ENCODE data around the gene ELOA.
"Not testable (repeated sequence)": the region's sequence is repeated elsewhere in the genome, so short reads cannot be mapped to it uniquely, and the experiment has no call there.

ELOA gene

DNA sequence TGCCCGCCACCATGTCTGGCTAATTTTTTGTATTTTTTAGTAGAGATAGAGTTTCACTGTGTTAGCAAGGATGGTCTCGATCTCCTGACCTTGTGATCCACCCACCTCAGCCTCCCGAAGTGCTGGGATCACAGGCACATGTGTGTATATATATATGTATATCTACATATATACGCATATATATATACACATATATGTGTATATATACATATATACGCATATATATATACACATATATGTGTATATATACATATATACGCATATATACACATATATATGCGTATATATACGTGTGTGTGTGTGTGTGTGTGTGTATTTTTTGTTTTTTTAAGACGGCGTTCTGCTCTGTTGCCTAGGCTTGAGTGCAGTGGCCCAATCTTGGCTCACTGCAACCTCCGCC lies 39.9 kb downstream of the ELOA start:
- not testable (repeated sequence) for DNase-seq (ENCODE audit: low read depth in 2 of 3, low spot score in 1 of 3)

DNA sequence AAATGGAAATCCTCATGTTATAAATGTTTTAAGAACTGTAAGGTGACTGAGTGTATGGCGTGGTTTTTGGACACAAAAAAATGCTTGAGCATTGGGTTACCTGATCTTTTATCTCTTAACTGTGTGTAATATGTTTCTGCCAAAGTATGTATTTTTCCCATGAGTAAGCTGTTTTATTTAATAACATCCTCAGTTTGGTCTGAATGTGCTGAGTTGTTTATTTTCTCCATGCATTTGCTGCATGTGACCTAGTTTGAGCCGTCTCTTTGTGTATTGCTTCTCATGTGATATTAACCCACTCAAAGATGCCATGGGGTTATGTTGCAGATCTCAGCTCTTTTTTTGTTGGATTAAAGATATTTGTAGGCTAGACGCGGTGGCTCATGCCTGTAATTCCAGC lies 41.6 kb downstream of the ELOA start:
- no peak for DNase-seq (ENCODE audit: low read depth in 2 of 3, low spot score in 1 of 3)

DNA sequence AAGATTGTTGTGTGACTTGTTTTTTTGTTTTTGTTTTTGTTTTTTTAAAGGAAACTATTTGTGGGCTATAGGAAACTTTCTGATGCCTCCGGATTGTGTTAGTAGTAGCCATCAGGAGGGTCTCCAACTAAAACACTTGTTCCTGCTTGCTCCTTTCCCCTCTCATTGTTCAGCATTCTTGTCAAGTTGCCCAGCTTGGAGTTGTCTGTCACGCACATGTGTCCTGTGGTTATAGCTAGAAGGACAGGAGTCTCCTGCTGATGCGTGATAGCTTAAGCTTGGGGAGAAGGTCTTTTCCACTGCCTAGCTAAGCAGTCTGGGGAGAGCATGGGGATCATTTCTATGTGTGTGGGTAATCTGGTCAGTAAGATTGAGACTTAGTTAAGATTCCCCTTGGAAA lies 44.4 kb downstream of the ELOA start:
- DNase-seq (ENCODE audit: low read depth in 2 of 3, low spot score in 1 of 3), result no peak

DNA sequence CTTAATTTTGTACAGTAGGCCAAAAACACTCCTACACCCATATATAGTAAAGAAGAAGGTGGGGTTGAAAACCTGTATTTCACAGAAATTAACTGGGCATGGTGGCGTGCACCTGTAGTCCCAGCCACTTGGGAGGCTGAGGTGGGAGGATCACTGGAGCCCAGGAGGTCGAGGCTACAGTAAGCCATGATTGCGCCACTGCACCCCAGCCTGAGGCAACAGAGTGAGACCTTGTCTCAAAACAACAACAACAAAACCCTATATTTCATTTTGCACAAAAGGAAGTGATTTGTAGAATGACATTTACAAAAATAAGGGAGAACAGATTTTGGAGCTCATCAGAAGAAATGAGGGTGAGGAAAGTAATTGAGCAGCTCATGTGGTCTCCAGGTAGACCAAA lies 45.4 kb downstream of the ELOA start:
- no peak for DNase-seq (ENCODE audit: low read depth in 2 of 3, low spot score in 1 of 3)

DNA sequence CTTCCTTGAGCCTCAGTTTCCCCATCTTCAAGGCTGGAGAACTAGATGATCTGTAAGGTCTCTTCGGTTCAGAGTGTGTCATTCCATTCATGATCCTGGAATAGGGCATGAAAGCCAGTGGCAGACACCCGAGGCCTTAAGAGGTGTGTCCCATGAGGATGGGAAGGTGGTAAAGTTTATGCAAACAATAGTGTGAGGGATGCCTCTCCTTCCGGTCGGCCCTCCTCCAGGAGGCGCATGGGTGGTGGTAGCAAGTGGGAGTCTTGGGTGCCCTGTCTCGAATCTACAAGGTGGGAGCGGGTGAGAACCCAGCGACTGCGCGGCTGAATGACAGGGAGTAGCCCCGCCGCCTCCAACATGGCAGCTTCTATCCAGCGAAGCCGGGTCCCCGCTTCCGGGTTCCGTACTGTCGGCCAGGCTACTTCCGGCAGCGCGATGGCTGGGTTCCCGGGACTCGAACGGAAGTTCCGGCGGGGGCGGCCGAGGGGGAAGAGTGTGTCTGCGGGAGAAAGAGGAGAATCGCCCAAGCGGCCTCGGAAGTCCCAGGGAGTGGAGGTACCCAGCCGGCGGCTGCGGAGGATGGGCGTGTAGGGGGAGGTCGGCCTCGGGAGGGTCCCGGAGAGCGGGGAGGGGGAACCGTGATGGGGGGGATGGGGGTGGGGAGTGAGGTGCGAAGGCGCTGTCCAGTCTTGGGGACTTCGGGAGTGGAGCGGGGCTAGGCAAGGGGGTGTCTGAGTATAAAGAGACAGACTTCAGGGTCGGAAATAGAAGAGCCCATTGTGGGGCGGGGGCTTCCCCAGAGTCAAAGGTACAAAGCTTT lies 47.6 kb downstream of the ELOA start, which contains the start of gene LYPLA2:
Gene LYPLA2, plus strand, starts transcription at position 450 of the 820 bp plus-strand sequence. CDS start 1,538 bp downstream, outside the sequence.
- DNase-seq (ENCODE audit: low read depth in 2 of 3, low spot score in 1 of 3), result peak; percentile 76 to 90 (median 78)

DNA sequence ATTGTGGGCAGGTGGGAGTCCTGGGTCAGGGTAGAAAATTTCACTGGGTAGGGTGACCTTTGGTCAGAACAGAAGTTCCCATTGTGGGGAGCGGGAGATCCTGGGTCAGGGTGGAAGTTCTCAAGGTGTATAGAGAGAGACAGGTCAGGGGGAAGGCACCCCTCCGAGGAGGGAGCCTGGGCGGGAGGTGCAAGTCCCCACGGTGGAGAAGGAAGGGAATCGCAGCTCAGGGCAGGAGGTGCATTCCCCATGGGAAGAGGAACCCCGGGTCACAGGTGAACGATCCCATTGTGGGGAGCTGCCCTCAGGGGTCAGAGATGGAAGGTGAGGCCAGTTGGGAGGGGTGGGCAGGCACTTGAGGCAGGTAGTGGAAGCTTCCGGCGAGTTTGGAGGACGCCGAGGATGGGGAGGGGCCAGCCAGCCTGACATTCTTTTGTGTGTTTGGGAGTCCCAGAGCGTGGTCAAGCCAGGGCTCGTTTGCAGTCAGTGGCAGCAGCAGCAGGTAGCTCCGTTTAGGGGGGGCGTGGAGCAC lies 48.3 kb downstream of the ELOA start:
- DNase-seq (ENCODE audit: low read depth in 2 of 3, low spot score in 1 of 3), result peak in 1 of 3 donors; percentile 16

DNA sequence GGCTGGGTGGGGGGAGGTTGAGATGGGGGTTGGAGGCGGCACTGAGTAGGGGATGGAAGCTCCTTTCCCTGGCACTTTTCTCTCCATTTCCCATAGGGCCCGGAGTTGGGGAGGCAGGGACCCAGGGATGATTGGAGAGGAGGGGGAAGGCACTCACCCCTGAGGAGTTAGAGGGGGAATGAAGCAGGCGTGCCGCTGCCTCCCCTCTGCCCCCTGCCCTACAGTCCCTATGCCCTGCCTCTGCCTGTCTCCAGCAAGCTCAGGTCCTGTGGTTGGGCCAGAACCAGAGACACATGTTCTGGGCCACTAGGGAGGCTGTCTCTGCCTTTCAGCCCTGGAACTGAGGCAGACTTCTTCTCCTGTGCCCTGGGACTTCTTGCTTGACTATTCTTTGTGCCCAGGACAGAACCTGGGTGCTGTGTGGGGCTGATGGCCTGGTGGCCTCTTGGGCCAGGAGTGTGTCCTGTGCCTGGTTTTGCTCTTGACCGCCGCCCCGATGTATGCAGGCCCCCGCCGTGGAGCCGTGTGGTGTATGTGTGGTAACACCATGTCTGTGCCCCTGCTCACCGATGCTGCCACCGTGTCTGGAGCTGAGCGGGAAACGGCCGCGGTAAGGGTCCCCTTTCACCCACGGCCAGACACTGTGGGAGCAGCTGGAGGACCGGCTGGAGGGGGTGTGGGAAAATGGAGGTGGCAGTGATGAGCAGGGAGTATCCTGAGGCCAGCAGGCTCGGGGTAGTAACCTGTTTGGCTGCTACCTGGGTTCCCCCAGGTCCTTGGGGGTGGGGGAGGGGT lies 49.1 kb downstream of the ELOA start:
- DNase-seq (ENCODE audit: low read depth in 2 of 3, low spot score in 1 of 3), result no peak

DNA sequence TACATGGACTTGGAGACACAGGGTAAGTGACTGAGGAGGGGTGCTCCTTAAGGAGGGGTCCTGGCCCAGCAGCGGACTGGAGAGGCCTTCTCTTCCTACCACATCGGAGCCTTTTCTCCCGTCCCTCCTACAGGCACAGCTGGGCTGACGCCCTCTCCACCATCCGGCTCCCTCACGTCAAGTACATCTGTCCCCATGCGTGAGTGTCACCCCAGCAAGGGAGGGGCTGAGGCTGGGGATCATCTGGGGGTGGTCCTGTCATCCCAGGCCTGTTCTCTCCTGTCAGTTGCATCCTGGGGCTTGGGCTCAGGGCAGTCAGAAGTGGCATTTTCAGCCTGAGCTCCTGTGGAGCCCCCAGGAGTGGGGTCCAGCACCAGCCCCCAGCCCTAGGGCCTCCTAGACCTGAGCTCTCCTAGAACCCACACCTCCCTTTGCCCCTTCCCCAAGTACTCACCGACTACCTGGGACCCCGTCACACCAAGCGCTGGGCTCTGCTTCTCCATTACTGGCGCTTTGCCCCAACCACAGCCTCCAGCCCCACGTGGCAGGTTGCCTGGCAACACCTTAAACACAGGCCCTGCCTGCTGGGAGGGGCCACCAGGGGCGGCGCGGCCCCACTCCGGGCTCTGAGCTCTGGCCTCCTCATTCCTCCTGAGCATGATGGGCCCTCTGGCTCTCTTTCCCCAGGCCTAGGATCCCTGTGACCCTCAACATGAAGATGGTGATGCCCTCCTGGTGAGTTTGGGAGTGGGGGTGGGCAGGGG lies 49.9 kb downstream of the ELOA start:
- no peak for DNase-seq (ENCODE audit: low read depth in 2 of 3, low spot score in 1 of 3)

DNA sequence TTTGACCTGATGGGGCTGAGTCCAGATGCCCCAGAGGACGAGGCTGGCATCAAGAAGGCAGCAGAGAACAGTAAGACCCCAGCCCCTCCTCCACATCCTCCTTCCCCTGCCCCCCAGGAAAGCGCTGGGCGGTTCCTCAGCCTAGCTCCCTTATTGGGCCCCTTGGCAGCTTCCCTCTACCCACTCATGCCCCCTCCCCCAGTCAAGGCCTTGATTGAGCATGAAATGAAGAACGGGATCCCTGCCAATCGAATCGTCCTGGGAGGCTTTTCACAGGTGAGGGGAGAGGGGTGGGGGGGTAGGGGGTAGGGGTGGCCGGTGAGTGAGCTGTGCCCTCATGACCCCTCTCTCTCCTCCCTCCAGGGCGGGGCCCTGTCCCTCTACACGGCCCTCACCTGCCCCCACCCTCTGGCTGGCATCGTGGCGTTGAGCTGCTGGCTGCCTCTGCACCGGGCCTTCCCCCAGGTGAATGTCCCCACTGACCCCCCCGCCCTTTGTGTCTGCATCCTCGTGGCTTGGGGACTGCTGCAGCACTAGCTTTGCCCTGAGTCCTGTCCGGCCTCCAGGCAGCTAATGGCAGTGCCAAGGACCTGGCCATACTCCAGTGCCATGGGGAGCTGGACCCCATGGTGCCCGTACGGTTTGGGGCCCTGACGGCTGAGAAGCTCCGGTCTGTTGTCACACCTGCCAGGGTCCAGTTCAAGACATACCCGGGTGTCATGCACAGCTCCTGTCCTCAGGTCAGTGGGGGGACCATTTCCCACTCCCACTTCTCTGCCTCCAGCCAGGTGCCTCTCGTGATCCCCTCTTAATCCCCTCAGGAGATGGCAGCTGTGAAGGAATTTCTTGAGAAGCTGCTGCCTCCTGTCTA lies 50.8 kb downstream of the ELOA start:
- DNase-seq (ENCODE audit: low read depth in 2 of 3, low spot score in 1 of 3), result no peak

DNA sequence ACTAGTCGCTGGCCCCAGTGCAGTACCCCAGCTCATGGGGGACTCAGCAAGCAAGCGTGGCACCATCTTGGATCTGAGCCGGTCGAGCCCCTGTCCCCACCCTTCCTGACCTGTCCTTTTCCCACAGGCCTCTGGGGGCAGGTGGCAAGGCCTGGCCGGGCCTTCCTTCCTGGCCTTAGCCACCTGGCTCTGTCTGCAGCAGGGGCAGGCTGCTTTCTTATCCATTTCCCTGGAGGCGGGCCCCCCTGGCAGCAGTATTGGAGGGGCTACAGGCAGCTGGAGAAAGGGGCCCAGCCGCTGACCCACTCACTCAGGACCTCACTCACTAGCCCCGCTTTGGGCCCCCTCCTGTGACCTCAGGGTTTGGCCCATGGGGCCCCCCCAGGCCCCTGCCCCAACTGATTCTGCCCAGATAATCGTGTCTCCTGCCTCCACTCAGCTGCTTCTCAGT lies 51.5 kb downstream of the ELOA start:
- DNase-seq (ENCODE audit: low read depth in 2 of 3, low spot score in 1 of 3), result not testable (repeated sequence)

DNA sequence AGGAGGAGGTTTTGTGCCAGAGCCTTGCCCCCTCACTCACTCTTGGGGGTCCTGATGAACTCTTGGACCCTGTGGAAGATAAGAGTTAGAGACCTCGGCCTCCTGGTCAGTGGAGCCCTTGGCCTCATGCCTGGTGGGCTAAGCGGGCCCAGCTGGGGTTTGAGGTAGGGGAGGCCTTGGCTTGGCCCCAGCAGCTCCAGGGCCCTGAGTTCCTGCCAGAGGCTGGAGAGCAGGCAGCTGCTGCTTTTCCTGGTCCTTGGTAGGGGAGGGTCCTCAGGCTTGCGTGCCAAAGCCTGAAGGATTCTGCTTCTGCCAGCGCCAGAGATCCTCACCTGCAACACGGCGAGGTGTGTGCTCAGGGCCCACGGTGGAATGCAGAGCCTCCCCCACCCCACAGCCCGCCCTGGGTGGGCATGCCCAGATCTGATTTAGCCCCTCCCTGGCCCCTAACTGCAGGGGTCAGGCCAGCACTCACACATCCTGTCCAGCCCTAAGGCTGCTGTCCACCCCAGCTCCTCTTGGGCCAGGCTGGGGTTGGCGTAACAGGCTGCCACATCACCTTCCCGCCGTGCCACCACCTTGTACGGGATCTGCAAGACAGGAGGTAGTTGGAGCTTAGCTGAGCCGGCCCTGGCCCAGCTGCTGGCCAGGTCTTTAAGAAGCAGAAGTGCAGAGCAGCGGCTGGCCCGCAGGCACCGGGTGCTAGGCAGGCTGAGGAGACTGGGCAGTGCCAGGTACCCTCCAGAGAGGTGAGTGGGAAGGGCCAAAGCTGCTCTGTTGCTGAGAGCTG lies 52.6 kb downstream of the ELOA start:
- DNase-seq (ENCODE audit: low read depth in 2 of 3, low spot score in 1 of 3), result no peak

DNA sequence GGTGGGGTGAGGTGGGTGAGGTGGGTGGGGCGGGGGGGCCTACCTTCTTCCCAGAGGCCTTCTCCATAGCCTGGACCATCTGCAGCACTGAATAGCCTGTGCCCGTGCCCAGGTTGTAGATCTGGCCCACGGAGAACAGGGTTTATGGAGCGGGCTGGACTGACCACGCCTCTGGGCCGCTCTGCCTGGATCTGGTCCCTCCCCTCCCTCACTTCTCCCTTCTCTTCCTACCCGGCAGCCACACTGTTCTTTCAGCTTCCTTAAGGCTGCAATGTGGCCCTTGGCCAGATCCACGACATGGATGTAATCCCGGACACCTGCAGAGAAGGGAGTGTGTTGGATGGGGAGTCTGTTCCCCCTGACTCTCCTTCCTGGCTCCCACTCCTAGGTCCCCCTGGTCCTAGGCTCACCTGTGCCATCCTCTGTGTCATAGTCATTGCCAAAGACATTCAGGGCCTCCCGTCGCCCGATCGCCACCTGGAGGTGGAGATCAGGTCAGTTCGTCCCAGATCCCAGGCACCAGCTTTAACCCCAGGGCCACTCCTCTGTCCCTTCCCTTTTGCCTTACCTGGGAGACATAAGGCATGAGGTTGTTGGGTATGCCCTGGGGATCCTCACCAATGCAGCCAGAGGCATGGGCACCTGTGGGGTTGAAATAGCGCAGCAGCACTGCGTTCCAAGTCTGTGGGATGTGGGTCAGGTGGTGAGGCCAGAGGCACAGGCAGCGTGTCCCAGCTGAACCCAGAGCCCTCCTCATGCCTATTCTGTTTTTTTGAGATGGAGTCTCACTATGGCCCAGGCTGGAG lies 53.4 kb downstream of the ELOA start:
- DNase-seq (ENCODE audit: low read depth in 2 of 3, low spot score in 1 of 3), result no peak

DNA sequence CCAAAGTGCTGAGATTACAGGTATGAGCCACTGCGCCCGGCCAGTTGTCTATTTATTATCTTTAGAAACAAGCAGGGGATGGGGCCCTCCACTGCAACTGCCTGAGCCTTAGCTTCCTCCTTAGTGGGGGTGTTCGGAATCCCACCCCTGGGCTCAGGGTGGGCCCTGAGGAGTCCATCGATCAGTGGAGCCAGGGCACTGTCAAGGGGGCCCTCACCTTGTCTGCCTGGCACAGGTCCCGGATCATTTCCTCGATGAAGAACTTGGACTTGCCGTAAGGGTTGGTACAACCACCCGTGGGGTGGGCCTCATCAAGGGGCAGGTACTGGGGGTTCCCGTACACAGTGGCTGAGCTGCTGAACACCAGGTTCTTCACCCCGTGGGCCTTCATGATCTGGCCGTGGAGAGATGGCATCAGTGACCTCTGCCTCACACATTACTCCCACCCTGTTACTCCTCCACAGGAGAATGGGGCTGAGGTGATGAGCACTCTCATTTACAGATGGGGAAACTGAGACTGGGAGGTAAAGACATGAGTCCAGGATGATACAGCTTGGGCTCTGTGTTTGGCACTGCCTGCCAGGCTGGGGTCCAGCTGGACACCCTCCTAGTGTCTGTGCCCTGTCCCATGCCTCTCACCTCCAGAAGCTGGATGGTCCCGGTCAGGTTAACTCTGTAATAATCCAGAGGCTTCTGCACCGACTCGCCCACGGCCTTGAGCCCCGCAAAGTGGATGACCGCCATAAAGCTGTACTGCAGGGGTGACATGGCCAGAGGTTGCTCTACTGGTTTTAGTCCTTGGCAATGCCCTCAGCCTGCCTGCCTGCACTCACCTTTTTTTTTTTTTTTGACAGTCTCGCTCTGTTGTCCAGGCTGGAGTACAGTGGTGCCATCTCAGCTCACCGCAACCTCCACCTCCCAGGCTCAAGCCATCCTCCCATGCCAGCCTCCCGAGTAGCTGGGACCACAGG lies 54.5 kb downstream of the ELOA start:
- DNase-seq (ENCODE audit: low read depth in 2 of 3, low spot score in 1 of 3), result no peak

DNA sequence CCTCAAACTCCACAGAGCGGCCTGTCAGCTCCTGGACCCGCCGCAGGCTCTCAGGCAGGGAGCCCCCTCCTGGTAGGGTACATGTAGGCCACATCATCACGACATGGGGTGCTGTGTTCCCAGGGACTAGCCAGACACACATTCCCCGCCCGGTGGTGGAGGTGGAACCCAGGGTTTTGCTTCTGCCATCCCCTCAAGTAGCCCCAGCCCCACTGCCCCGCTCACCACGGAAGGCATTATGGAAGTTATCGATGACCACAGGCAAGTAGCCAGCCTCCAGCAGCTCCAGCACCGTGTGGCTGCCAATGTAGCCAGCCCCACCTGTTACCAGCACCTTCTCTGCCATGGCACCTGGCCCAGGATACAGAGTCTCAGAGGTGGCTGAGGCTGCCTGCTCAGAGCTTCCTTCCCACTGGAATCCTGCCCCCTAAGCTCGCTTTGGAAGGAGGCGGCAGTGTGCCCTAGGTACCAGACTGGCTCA lies 55.4 kb downstream of the ELOA start:
- no peak for DNase-seq (ENCODE audit: low read depth in 2 of 3, low spot score in 1 of 3)

DNA sequence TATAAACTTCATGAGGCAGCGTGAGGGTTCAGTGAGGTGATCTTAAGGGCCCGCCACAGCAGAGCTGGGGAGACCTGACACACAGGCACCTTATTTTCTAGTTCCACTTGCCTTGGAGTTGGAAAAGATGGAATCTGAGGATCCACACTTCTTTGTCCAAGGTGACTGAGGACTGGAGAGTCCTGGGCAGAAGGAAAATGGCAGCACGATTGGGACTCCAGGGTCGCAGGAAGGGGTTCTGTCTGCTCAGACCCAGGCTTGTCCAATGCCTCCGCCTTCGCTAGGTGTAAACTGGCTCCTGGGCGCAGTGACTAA lies 55.9 kb downstream of the ELOA start:
- no peak for DNase-seq (ENCODE audit: low read depth in 2 of 3, low spot score in 1 of 3)

DNA sequence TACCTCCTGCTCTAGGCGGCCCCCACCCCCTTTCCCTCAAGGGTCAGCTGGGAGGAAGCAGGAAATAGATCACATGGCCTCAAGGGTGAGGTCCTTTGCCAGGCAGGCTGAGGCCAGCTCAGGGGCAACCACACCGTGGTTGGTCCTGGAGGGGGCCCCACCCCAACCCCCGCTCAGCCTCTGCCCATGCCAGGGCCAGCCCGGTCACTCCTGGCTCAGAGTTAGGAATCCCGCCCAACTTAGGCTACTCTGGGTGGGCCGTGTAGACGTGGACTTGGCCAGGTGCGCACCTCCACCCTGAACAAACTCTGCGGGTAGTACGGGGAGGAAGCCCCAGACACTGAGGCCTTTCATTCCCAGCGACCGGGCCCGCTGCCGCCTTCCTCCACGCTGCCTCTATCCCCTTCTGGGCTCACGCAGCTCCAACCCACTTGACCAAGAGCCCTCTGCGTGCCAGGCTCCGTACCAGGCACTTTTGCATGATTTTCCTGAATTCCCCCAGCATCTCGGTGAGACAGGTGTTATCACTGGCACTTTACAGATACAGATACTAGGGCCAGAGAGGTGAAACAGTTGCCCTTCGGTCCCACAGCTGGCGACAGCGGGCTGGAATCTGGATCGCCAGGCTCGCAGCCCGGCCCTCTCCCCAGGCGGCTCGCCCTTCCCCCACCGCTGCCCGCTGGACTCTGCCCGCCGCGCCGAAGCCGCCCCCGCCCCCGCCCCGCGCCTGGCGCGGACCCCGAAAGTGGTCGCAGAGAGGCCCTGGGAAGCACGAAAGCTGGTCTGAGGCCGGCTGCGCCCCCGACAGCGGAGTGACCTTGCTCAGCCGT lies 56.5 kb downstream of the ELOA start:
- peak in 2 of 3 donors; percentile 11 to 21 for DNase-seq (ENCODE audit: low read depth in 2 of 3, low spot score in 1 of 3)

All from stimulated activated CD4-positive, alpha-beta T cell treated with anti-CD3 and anti-CD28 coated beads, Interleukin-12 subunit alpha, Interleukin-12 subunit beta, amount 100 ng/mL, for 48 hours (primary cell).